ENCODE results near the gene GPRIN2.

The GPRIN2 gene

GRCh38 chr10:46553238-46554049, 3.0 kb downstream of the GPRIN2 start:
- no peak for TF ChIP-seq CTCF (conservative IDR thresholded peaks at IDR 0.05; ENCODE audit: low read depth, low read length)
- DNase-seq (ENCODE audit: low read depth), result no peak
- no peak overlapping the region for H3K4me3 ChIP-seq (ENCODE audit: low read length)

GRCh38 chr10:46552526-46553237, 3.8 kb downstream of the GPRIN2 start:
- no peak for TF ChIP-seq CTCF (conservative IDR thresholded peaks at IDR 0.05; ENCODE audit: low read depth, low read length)
- no peak for DNase-seq (ENCODE audit: low read depth)

DNA sequence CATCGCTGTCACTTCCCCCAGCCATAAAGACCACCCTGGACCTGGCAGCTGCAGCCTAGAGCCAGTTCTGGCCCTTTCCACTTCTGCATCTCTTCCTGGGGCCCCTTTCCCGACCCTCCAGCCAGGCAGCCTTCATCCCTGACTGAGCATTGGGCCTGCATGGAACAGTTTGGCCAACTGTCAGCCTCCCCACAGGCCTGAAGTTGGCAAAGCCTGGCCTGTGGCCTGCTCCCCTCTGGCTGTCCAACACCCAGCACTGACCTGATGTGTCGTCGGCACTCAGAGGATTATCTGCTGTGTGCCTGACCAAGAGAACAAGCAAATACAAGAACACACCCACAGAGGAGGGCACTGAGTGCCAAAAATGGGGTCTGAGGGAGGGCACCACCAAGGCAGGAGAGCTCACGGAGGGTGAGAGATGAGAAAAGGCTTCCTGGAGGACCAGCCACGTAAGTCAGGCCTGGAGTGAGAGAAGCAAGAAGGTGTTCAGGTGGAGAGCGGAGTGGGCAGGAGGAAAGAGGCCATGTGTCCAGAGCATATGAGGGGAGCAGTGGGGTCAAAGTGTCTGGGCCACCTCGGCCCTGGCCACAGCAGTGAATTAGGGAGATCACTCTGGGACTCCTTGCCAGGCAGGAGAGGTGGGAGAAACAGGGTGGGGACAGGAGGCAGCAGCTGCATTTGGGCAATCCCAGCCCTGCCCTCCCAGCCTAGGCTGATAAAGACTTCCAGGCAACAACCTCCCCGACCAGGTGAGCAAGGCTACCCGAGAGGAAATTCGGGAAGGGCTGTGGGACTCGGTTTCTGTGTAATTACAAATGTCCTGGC, 4.5 kb downstream of the GPRIN2 start:
- H3K4me3 ChIP-seq (ENCODE audit: low read length), result no peak overlapping the region
- TF ChIP-seq CTCF (conservative IDR thresholded peaks at IDR 0.05; ENCODE audit: low read depth, low read length), result no peak
- DNase-seq (ENCODE audit: low read depth), result no peak

More at GRCh38 chr10:46552526-46553237, 3.8 kb downstream of the GPRIN2 start:
- H3K4me3 ChIP-seq (ENCODE audit: low read length), result no peak overlapping the region

DNA sequence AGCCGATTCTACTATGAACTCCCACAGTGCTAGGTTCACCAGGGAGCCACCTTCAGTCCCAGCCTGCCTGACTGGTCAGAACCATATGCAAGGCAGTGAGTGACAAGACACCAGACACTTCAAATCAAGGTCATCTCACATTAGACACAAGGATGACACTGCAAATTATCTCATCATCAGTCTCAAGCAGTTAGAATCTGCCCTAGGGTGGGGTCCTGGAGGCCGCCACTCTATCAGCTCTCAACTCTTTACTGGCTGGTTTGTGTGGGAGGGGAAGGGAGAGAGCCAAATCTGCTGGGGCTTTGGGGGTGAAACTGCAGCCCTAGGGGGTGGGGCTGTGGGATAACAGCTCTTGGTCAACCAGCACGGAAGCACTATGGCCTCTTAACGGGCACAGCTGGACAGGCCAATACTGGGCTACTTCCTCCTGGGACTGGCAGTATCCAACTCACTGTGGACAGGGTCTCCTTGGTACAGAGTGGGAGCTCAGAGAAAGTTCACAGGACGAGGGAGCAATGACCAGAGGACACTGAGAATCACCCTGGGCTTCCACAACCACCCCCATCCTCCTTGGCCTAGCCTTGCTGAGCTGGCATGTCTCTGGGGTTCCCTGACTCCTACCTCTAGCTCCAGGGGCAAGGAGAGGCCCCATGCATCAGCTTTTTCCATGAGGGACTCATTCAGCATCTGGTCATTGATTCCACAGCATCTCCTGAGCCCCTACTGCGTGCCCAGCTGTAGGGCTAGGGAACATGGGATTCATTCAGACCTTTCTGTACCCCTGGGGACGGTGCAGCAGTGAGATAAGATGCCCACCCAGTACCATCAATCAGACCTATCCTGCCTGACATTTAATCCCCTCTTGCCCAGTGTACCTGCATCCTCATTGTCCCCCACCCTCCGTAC, 5.4 kb downstream of the GPRIN2 start:
- TF ChIP-seq CTCF (conservative IDR thresholded peaks at IDR 0.05; ENCODE audit: low read depth, low read length), result no peak
- no peak for DNase-seq (ENCODE audit: low read depth)
- no peak overlapping the region for H3K4me3 ChIP-seq (ENCODE audit: low read length)

DNA sequence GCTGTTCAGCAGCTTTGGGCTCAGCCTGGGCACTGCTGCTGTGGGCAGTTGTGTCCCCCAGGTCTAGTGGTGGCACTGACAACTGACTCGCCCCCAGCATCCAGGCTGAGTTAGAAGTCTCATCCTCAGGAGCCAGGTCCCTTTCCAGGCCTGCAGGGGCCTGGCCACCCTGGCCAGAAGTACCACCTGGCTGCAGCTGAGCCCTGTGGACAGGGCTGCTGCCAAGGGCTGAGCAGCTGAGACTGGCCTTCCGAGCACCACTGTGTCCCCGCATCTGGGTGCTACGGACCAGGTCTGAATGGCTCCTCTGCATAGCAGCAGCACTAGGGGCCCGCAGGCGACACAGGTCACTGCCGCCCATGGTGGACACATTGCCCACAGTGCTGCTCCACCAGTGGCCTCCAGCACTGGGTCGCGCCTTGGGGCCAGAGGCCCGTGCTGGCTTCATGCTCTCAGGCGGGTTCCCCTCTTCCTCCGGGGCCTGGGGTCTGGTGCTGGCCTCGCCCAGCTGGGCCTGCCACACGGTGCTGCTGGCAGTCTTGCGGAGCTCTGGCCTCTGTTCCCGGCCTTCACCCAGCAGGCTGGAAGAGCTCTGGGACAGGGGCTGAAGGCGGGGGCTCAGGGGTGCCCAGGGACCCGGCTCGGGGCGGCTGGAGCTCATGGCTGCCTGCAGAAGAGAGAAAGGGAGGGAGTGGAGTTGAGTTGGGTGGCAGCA, 6.2 kb downstream of the GPRIN2 start:
- no peak overlapping the region for H3K4me3 ChIP-seq (ENCODE audit: low read length)
- no peak for TF ChIP-seq CTCF (conservative IDR thresholded peaks at IDR 0.05; ENCODE audit: low read depth, low read length)
- no peak for DNase-seq (ENCODE audit: low read depth)
